ENCODE results near the gene PID1. TPM values are rescaled to one million over a fixed set of nuclear protein-coding genes. Genes with fewer than 3 reads are reported as not detected.

PID1 gene
- total and polyA plus RNA-seq, 4 donors, result 17.0 to 45.7 (median 30.0) TPM

DNA sequence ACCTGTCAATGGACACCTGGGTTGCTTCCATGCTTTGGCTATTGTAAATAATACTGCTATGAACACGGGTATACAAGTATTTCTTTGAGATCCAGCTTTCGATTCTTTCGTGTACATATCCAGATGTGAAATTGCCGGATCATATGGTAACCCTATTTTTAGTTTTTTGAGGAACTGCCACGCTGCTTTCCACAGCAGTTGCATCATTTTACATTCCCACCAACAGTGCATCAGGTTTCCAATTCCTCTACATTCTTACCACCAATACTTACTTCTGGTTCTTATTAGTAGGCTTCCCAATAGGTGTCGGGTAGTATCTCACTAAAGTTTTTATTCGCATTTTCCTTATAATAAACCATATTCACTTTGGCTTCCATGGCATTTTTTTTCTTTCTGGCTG is 69.6 kb downstream of the PID1 start:
- Histone ChIP-seq H3K27me3 (ENCODE audit: control insufficient read depth in 3 of 3, insufficient read depth in 3 of 3, low read length in 2 of 3) (no peaks in the 10 kb centered on the region), H3K9me3 (ENCODE audit: control insufficient read depth in 4 of 4, insufficient read depth in 3 of 4, low read length in 3 of 4) (no peaks in the 10 kb centered on the region), H3K4me3 (no peak overlapping the region), H3K27ac (ENCODE audit: low read depth in 1 of 2, low read length in 1 of 2) (no peak overlapping the region), H3K36me3 (ENCODE audit: control insufficient read depth in 4 of 4, insufficient read depth in 4 of 4, low read length in 4 of 4) (no peaks in the 10 kb centered on the region), H3K4me1 (ENCODE audit: control insufficient read depth in 5 of 5, insufficient read depth in 5 of 5, low read length in 5 of 5) (peaks cover 0 to 15% (median 1%) of the 10 kb centered on the region in 5 donors), H3K9ac (ENCODE audit: insufficient read depth in 1 of 2, low read length in 2 of 2) (no peak overlapping the region)
- TF ChIP-seq, protein P1, sequence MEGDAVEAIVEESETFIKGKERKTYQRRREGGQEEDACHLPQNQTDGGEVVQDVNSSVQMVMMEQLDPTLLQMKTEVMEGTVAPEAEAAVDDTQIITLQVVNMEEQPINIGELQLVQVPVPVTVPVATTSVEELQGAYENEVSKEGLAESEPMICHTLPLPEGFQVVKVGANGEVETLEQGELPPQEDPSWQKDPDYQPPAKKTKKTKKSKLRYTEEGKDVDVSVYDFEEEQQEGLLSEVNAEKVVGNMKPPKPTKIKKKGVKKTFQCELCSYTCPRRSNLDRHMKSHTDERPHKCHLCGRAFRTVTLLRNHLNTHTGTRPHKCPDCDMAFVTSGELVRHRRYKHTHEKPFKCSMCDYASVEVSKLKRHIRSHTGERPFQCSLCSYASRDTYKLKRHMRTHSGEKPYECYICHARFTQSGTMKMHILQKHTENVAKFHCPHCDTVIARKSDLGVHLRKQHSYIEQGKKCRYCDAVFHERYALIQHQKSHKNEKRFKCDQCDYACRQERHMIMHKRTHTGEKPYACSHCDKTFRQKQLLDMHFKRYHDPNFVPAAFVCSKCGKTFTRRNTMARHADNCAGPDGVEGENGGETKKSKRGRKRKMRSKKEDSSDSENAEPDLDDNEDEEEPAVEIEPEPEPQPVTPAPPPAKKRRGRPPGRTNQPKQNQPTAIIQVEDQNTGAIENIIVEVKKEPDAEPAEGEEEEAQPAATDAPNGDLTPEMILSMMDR (IDR thresholded peaks at IDR 0.05; ENCODE audit: control extremely low read depth, extremely low read depth), result no peak
- ATAC-seq (ENCODE audit: insufficient read depth, low FRiP score) (no peak), DNase-seq (no peak)
- WGBS, 2 donors, result 83 to 85% methylated on average over 7 of the region's 7 CpGs

DNA sequence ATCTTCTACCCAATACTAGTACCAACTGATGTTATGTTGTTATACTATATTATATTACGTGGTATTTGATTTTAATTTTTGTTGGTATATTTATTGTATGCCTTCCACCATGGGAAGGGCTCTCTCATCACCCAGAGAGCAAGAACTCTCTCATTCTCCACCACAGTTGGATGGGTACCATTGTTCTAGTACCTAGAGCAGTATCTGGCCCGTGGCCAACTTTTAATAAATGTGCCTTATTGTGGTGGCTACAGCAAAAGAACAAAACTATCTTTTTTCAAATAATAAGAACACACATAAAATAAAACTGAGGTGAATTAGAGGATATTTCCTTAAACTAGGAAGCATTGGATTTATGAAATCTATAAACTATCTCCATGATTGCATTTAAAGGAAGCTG is 71.8 kb downstream of the PID1 start:
- no peaks in the 10 kb centered on the region for H3K9me3 ChIP-seq (ENCODE audit: control insufficient read depth in 4 of 4, insufficient read depth in 3 of 4, low read length in 3 of 4)
- H3K9ac ChIP-seq (ENCODE audit: insufficient read depth in 1 of 2, low read length in 2 of 2), result no peak overlapping the region
- no peaks in the 10 kb centered on the region for H3K27me3 ChIP-seq (ENCODE audit: control insufficient read depth in 3 of 3, insufficient read depth in 3 of 3, low read length in 2 of 3)
- TF ChIP-seq, protein P1 (IDR thresholded peaks at IDR 0.05; ENCODE audit: control extremely low read depth, extremely low read depth), result no peak
- no peak overlapping the region for H3K27ac ChIP-seq (ENCODE audit: low read depth in 1 of 2, low read length in 1 of 2)
- H3K4me3 ChIP-seq, result no peak overlapping the region
- ATAC-seq (ENCODE audit: insufficient read depth, low FRiP score), result no peak
- WGBS, 2 donors, result 78 to 81% methylated on average over 2 of the region's 2 CpGs
- H3K4me1 ChIP-seq (ENCODE audit: control insufficient read depth in 5 of 5, insufficient read depth in 5 of 5, low read length in 5 of 5), result peaks cover 0 to 1% (median 0%) of the 10 kb centered on the region in 5 donors
- no peaks in the 10 kb centered on the region for H3K36me3 ChIP-seq (ENCODE audit: control insufficient read depth in 4 of 4, insufficient read depth in 4 of 4, low read length in 4 of 4)
- no peak for DNase-seq

DNA sequence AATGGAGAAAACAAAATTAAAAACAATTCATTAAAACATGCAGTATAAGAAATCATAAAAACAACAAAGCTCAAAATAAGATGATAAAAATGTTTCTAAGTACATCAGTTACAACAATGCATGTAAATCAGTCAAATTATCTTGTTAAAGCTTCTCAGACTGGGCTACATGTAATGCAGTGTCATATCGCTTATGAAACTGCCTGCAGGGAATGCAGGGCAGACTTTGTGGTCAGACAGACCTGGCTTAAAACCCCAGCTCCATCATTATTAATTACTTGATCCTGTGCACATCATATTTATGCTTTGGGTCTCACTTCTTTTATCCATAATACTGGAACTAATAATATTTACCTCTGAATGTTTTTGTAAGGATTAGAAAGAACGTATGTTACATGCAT is 74.6 kb downstream of the PID1 start:
- DNase-seq (no peak), ATAC-seq (ENCODE audit: insufficient read depth, low FRiP score) (no peak)
- H3K4me3 ChIP-seq, result no peak overlapping the region
- no peaks in the 10 kb centered on the region for H3K9me3 ChIP-seq (ENCODE audit: control insufficient read depth in 4 of 4, insufficient read depth in 3 of 4, low read length in 3 of 4)
- peaks cover 0 to 3% (median 0%) of the 10 kb centered on the region in 4 donors for H3K36me3 ChIP-seq (ENCODE audit: control insufficient read depth in 4 of 4, insufficient read depth in 4 of 4, low read length in 4 of 4)
- H3K9ac ChIP-seq (ENCODE audit: insufficient read depth in 1 of 2, low read length in 2 of 2), result no peak overlapping the region
- no peaks in the 10 kb centered on the region for H3K4me1 ChIP-seq (ENCODE audit: control insufficient read depth in 5 of 5, insufficient read depth in 5 of 5, low read length in 5 of 5)
- WGBS, 2 donors, result 83 to 86% methylated on average over 2 of the region's 2 CpGs
- TF ChIP-seq, protein P1 (IDR thresholded peaks at IDR 0.05; ENCODE audit: control extremely low read depth, extremely low read depth), result no peak
- H3K27ac ChIP-seq (ENCODE audit: low read depth in 1 of 2, low read length in 1 of 2), result no peak overlapping the region
- H3K27me3 ChIP-seq (ENCODE audit: control insufficient read depth in 3 of 3, insufficient read depth in 3 of 3, low read length in 2 of 3), result no peaks in the 10 kb centered on the region

DNA sequence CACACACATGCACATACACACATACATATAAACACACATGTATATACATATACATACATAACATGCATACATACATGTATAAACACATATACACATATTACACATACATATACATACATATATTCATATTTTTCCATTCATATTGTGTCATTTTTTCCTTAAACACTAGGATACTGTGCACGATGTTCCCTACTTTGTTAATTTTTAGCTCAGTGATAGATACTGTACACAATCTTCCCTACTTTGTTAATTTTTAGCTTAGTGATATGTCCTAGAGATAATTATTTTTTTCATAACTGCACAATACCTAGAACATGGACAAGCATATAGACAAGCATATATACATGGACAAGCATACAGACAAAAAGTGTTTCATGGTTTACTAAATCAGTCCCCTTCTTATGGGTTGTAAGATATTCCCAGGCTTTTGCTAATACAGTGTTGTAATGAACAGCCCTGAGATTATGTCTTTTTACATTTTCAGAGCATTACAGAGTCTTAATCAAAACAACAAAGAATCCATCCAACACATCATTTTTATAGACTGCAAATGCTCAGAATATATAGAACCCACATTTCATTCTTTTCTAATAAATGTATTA is 75.6 kb downstream of the PID1 start:
- ATAC-seq (ENCODE audit: insufficient read depth, low FRiP score) (no peak), DNase-seq (no peak)
- no peaks in the 10 kb centered on the region for H3K4me1 ChIP-seq (ENCODE audit: control insufficient read depth in 5 of 5, insufficient read depth in 5 of 5, low read length in 5 of 5)
- WGBS, 2 donors, result 88 to 90% methylated on average over 1 of the region's 1 CpG
- H3K27ac ChIP-seq (ENCODE audit: low read depth in 1 of 2, low read length in 1 of 2), result no peak overlapping the region
- H3K36me3 ChIP-seq (ENCODE audit: control insufficient read depth in 4 of 4, insufficient read depth in 4 of 4, low read length in 4 of 4), result peaks cover 0 to 3% (median 0%) of the 10 kb centered on the region in 4 donors
- H3K9ac ChIP-seq (ENCODE audit: insufficient read depth in 1 of 2, low read length in 2 of 2), result no peak overlapping the region
- no peak overlapping the region for H3K4me3 ChIP-seq
- TF ChIP-seq, protein P1 (IDR thresholded peaks at IDR 0.05; ENCODE audit: control extremely low read depth, extremely low read depth), result no peak
- no peaks in the 10 kb centered on the region for H3K9me3 ChIP-seq (ENCODE audit: control insufficient read depth in 4 of 4, insufficient read depth in 3 of 4, low read length in 3 of 4)
- no peaks in the 10 kb centered on the region for H3K27me3 ChIP-seq (ENCODE audit: control insufficient read depth in 3 of 3, insufficient read depth in 3 of 3, low read length in 2 of 3)
